GM12864 (cell line): ENCODE measurements around the gene CWF19L2.

Experiments used
- DNase-seq: peaks from one replicate; pipeline ENCODE4 v3.0.0-alpha.2; 2011; ENCODE audit warnings: low read depth
- H3K4me3 ChIP-seq: 2 replicates; pipeline ENCODE4 v1.5.1; 2011; ENCODE audit warnings: mild to moderate bottlenecking, low read depth, low read length, control low read depth
- TF ChIP-seq, protein P1 (sequence below): IDR thresholded peaks from 2 replicates; pipeline ENCODE4 v1.5.1; 2011; ENCODE audit warnings: low read depth, mild to moderate bottlenecking, moderate library complexity, low read length, control low read depth, inconsistent platforms; ENCODE audit errors: missing control alignments

CWF19L2 gene

DNA sequence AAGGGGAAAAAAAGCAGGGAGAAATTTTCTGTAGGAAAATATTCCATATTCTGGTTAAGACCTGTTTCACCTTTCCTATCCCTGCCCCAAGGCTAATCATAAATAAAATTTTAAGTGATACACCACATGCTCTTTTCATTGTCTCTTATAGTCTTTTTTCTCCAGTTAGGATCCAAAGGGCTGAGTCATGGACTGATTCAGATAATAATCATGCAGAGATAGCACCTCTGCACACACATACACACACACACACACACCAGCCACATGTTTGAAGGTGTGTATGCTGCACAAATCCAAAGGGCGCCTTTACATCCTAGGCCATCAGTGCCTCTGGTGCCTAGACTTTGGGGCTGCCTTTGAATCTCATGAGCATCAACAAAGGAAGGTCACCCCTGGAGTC lies 35.5 kb upstream of the CWF19L2 start:
- TF ChIP-seq, protein P1, sequence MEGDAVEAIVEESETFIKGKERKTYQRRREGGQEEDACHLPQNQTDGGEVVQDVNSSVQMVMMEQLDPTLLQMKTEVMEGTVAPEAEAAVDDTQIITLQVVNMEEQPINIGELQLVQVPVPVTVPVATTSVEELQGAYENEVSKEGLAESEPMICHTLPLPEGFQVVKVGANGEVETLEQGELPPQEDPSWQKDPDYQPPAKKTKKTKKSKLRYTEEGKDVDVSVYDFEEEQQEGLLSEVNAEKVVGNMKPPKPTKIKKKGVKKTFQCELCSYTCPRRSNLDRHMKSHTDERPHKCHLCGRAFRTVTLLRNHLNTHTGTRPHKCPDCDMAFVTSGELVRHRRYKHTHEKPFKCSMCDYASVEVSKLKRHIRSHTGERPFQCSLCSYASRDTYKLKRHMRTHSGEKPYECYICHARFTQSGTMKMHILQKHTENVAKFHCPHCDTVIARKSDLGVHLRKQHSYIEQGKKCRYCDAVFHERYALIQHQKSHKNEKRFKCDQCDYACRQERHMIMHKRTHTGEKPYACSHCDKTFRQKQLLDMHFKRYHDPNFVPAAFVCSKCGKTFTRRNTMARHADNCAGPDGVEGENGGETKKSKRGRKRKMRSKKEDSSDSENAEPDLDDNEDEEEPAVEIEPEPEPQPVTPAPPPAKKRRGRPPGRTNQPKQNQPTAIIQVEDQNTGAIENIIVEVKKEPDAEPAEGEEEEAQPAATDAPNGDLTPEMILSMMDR = no peak
- no peak overlapping the region for H3K4me3 ChIP-seq
- no peak for DNase-seq

DNA sequence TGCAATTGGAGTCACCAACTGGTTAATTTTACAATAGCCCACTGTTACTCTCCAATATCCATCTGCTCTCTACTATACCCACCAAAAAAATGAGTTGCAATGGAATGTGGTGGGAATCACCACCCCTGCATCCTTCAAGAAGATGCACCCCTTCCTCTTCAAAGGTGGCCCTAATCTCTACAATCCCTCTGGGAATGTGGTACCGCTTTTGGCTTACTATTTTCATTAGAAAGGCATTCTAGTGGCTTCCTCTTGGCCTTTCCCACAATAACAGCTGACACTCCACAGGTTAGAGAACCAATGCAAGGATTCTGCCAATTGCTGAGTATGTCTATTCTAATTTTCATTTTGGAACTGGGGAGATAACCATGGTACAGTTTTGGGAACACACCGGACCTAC lies 33.2 kb upstream of the CWF19L2 start:
- DNase-seq = no peak
- no peak overlapping the region for H3K4me3 ChIP-seq
- TF ChIP-seq, protein P1 = no peak

DNA sequence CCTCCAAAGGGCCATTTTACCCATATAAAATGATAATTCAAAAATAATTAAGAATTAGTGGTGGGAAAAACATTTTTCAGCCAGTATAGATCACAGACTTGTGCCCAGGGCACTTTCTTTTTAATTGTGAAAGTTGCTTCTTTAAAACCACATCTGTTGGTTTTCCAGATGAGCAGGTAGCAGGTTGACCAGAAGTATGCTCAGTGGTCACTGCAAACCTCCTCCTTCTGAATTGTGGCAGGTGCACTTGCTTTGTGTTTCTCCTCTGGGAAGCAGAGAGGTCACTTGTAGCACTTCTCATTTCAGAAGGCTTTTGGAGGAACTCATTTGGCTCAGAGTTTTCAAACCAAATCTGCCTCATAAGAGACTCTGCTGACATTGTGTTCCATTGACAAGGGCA lies 24.6 kb upstream of the CWF19L2 start:
- DNase-seq = no peak
- TF ChIP-seq, protein P1 = no peak
- H3K4me3 ChIP-seq = no peak overlapping the region

DNA sequence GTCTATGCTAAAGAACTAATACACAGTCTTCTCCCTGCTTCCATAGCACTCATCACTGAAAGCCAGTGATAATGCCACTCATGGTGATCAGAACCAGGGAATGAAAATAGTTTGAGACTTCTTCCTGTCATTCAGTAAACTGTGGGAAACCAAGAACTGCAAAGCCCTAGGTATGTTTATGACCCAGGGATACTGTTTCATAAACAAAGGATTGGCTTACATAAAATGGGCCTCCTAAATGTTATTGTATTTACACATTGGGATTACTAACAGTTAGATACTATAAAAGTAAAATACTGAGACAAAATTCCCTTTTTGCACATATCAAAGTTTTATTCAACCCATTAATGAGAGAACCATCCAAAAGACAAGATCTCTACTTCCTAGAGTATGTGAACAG lies 21.3 kb upstream of the CWF19L2 start:
- TF ChIP-seq, protein P1 = no peak
- no peak overlapping the region for H3K4me3 ChIP-seq
- DNase-seq = no peak

DNA sequence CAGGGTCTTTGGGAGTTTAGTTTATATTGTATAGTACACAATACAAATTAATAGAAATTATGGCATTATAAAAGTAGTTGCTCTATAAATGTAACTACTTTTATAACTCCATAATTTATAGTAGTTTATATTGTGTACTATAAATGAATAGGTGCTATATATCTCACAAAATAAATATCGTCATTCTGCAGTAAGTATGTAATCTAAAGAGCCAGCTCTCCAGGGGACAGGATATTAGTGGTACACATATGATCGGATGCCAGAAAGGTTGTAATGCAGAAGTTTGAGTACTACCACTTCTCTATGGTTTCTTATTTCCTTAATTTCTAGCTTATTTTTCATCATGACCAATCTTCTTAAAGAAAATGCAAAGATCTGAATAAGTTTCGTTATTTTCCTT lies 20.2 kb upstream of the CWF19L2 start:
- H3K4me3 ChIP-seq = no peak overlapping the region
- TF ChIP-seq, protein P1 = no peak
- DNase-seq = no peak

DNA sequence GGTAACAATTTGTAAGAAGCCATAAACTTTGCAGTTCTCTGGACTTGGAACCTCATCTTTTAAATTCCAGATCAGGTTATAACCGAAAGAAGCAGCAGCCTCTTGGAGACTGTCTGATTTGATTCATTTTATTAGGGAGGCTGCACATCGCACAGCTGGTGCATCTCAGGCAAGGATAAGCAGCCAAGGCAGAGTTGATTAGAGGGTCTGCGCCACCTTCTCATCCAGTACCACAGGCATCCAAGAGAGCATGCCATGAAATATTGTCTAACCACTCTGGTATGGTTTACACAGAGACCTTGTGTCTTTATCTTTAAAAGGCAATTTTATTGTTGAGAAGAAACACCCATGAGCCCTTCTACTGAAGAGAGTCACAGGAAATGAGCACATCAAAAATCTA lies 16.2 kb upstream of the CWF19L2 start:
- TF ChIP-seq, protein P1 = no peak
- DNase-seq = no peak

DNA sequence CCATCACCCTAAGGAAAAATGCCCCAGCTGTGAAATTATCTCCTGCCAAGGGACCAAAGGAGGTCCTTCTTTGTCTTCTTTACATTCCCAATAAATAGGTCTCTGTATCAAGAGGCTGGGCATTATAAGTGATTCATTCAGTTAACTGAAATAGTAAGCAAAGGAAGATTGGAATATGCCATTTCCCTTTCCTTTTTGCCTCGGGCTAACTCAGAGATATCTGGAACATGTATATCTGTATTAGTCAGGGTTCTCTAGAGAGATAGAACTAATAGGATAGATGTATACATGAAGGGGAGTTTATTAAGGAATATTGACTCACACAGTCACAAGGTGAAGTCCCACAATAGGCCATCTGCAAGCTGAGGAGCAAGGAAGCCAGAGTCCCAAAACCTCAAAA lies 15.3 kb upstream of the CWF19L2 start:
- H3K4me3 ChIP-seq = no peak overlapping the region
- DNase-seq = no peak

More for the DNA sequence above, 16.2 kb upstream of the CWF19L2 start:
- no peak overlapping the region for H3K4me3 ChIP-seq

More for the DNA sequence above, 15.3 kb upstream of the CWF19L2 start:
- TF ChIP-seq, protein P1 = no peak
